Coronary artery (tissue), 2 donors: Measurements from ENCODE around the gene TMEM154.

Source experiments
- DNase-seq: peaks from one replicate; pipeline ENCODE4 v3.0.0-alpha.2; 2017; ENCODE audit warnings: low spot score
- H3K27ac ChIP-seq, 2 donors: fragments of 200-600 bp; sonication (generic); one replicate each; pipeline ENCODE4 v1.5.1; 2016 to 2019
- H3K4me3 ChIP-seq: fragments of 200-600 bp; sonication (generic); 2 replicates; pipeline ENCODE4 v1.5.1; 2016; ENCODE audit warnings: mild to moderate bottlenecking, moderate library complexity
- TF ChIP-seq, protein P1 (sequence below): fragments of 200-600 bp; sonication (generic); IDR thresholded peaks from one replicate; pipeline ENCODE4 v1.5.1; 2019; ENCODE audit warnings: antibody characterized with exemption

TMEM154 gene

DNA sequence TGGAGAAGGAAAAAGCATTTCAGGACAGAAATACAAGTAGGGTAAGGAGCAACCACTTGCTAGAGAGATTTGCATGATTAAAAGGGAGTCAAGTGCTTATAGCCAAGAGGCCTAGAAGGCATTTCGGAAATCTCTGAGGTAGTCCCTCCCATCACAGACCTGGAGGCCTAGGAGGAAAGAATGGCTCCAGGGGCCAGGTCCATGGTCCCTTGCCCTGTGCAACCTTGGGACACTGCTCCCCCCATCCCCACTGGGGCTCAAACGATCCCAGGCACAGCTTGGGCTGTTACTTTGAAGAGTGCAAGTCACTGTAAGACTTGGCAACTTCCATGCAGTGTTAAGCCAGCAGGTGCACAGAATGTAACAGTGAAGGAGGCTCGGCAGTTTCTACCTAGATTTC is 92.7 kb downstream of the TMEM154 start:
- TF ChIP-seq, protein P1, sequence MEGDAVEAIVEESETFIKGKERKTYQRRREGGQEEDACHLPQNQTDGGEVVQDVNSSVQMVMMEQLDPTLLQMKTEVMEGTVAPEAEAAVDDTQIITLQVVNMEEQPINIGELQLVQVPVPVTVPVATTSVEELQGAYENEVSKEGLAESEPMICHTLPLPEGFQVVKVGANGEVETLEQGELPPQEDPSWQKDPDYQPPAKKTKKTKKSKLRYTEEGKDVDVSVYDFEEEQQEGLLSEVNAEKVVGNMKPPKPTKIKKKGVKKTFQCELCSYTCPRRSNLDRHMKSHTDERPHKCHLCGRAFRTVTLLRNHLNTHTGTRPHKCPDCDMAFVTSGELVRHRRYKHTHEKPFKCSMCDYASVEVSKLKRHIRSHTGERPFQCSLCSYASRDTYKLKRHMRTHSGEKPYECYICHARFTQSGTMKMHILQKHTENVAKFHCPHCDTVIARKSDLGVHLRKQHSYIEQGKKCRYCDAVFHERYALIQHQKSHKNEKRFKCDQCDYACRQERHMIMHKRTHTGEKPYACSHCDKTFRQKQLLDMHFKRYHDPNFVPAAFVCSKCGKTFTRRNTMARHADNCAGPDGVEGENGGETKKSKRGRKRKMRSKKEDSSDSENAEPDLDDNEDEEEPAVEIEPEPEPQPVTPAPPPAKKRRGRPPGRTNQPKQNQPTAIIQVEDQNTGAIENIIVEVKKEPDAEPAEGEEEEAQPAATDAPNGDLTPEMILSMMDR = no peak
- H3K27ac ChIP-seq = no peak overlapping the region
- H3K4me3 ChIP-seq = no peak overlapping the region
- DNase-seq = no peak

DNA sequence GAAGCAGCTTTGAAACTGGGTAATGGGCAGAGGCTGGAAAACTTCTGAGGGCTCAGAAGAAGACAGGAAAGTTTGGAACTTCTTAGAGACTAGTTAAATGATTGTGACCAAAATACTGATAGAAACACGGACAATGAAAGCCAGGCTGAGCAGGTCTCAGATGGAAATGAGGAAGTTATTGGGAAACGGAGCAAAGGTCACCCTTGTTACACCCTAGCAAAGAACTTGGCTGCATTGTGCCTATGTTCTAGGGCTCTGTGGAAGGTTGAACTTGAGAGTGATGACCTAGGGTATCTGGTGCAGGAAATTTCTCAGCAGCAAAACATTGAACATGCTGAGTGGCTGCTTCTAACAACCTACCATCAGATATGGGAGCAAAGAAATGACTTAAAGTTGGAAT is 93.1 kb downstream of the TMEM154 start:
- Histone ChIP-seq H3K4me3 (no peak overlapping the region), H3K27ac (no peak overlapping the region)
- no peak for DNase-seq
- TF ChIP-seq, protein P1 = no peak

DNA sequence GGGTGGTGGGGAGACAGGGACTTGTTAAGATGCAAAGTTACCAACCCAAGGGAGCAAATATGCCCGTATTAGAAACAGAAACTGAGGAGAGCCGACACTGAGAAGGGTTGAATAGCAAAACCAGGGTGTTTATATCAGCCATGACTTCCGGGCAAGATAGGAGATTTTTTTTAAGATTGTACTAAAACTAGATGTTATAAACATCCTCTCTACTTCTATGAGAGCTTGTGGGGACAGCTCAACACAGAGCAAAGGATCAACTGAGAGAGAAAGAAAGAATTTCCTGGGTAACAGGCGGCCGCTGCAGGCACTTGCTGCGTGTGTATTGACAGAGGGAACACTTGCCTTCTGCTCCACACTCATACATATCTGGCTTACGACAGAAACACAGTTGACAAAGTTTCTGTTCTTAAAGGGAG is 94.8 kb downstream of the TMEM154 start:
- no peak overlapping the region for H3K4me3 ChIP-seq
- DNase-seq = no peak
- TF ChIP-seq, protein P1 = no peak
- no peak overlapping the region for H3K27ac ChIP-seq

DNA sequence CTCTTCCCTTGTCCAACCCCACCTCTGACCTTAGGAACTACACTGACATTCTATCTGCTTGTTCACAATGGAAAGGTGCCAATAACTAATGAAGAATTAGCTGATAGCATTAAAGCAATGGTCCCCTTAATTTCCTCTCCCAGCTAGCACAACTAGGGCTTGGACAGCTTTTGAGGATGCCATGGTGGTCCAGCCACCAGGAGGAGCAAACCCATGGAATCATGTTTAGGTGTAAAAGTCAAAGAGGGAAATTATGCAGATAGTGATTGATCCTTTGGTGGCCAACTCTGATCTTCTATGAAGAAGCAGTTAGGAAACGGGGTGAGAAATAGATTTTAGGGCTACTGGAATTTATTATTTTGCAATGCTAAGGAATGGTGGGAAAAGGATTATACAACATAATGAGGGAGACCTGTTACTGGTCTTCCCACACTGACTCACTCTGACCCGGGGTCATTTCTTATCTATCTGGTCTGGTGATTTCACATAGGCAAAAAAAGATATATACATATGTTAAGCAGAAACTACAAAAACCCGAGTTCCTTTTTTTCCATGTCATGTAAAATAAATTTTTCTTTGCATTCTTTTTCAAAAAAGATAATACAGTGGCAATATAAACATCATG is 98.1 kb downstream of the TMEM154 start:
- no peak overlapping the region for H3K4me3 ChIP-seq
- TF ChIP-seq, protein P1 = no peak
- H3K27ac ChIP-seq = no peak overlapping the region
- no peak for DNase-seq

DNA sequence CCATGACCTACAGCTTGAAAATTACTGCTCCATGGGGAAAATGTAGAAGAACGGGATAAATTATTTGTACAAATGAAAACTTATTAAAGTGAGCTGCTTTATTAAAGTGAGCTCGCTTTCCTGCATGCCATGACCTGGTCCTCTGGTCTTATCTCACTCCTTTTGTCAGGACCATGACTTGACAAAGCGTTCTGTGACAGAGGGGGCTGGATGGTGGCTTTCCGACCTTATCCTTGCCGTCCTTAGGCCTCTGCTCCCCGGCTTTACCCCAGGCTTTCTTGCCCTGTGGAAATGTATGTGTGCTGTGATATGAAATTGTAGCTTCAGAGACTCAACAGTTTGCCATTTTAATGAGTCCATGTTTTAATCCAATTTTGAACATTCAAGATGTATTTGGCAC is 99.9 kb downstream of the TMEM154 start:
- no peak for DNase-seq
- TF ChIP-seq, protein P1 = no peak
- H3K4me3 ChIP-seq = no peak overlapping the region
- H3K27ac ChIP-seq = no peak overlapping the region

DNA sequence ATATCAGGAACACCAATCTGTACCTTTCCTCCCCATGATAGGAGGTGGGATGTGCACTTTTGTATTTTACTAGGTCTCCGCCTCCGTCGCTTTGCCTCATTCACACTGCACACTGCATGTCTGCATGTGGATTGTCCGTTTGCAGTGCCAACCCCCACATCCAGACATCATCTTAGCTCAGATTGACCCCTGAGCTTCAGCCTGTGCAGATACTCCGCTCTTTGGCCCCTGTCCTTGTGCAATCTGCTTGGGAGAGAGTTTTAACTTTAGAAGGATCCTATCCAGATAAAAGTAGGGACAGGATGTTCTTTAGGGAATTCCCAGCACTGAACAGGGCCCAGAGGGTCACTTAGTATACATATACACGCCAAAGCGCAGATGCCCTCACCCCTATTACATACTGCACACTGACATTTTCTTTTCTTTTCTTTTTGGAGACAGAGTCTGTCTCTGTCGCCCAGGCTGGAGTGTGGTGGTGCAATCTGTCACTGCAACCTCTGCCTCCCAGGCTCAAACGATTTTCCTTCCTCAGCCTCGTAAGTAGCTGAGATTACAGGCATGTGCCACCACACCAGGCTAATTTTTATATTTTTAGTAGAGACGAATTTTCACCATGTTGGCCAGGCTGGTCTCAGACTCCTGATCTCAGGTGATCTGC is 100.6 kb downstream of the TMEM154 start:
- Histone ChIP-seq H3K4me3 (no peak overlapping the region), H3K27ac (no peak overlapping the region)
- TF ChIP-seq, protein P1 = no peak
- DNase-seq = no peak

DNA sequence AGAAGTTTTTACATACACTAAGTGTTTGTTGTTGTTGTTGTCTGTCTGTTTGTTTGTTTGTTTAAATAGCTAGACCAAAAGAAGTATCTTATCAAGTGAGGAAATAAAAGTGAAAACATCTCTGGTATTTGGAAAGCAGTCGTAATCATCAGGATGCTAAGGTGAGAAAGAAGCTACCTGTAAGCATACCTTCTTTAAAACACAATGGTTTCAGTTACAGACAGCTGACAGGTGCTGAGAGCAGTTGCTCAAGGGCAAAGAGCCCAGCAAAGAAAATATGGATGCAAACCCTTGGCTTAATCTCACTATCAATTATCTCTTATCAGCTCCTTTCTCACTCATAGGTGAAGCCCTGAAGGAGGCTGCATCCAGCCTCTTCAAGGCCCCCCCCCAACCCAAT is 101.1 kb downstream of the TMEM154 start:
- Histone ChIP-seq H3K27ac (no peak overlapping the region), H3K4me3 (no peak overlapping the region)
- no peak for DNase-seq
- TF ChIP-seq, protein P1 = no peak
